WTC11 (cell line): Measurements from ENCODE around the gene AHNAK2. TPM values are rescaled to one million over a fixed set of nuclear protein-coding genes. Genes with fewer than 3 reads are reported as not detected.
A peak's percentile ranks its signal among the peaks of the same experiment; 100 is the strongest.

Source experiments
- ATAC-seq: fragments of 200-7000 bp; cut with Tn5 transposase; 2 replicates; pipeline ENCODE4 v1.10.0; 2021; ENCODE audit warnings: mild to moderate bottlenecking, moderate library complexity
- CTCF ChIA-PET: fragments of 300-600 bp; sonication (Branson Sonifier 250); formaldehyde crosslinking; loops from one replicate; lab custom pipeline; 2021; ENCODE audit warnings: antibody characterized with exemption; lab: Charles Lee
- POLR2A ChIA-PET: fragments of 350-600 bp; sonication (Branson Sonifier 250); formaldehyde crosslinking; loops from one replicate; lab custom pipeline; 2021; ENCODE audit warnings: antibody characterized with exemption; lab: Charles Lee
- DNase-seq: peaks from one replicate; pipeline ENCODE4 v3.0.0; 2021; ENCODE audit warnings: low spot score
- H3K27ac Mint-ChIP-seq: 2 replicates; pipeline ENCODE4 v1.8.0; 2021; ENCODE audit warnings: mixed read lengths
- H3K27me3 Mint-ChIP-seq: 2 replicates; pipeline ENCODE4 v1.8.0; 2021; ENCODE audit warnings: low read depth, mild to moderate bottlenecking, moderate library complexity, mixed read lengths
- H3K36me3 Mint-ChIP-seq: 2 replicates; pipeline ENCODE4 v1.8.0; 2021; ENCODE audit warnings: mixed read lengths
- H3K4me1 Mint-ChIP-seq: 2 replicates; pipeline ENCODE4 v1.8.0; 2022; ENCODE audit warnings: mixed read lengths
- H3K4me3 Mint-ChIP-seq: 2 replicates; pipeline ENCODE4 v1.8.0; 2021; ENCODE audit warnings: mild to moderate bottlenecking, moderate library complexity, mixed read lengths
- H3K9me3 Mint-ChIP-seq: 2 replicates; pipeline ENCODE4 v1.8.0; 2021; ENCODE audit warnings: mixed read lengths
- AFF4 ChIP-seq: sonication (generic); formaldehyde crosslinking; IDR thresholded peaks from 2 replicates; pipeline ENCODE4 v1.8.1; 2023; ENCODE audit warnings: mild to moderate bottlenecking, missing genetic modification reagents, borderline replicate concordance
- ATF2 ChIP-seq: sonication (generic); formaldehyde crosslinking; IDR thresholded peaks from 2 replicates; pipeline ENCODE4 v1.8.1; 2022; ENCODE audit warnings: low read depth, missing genetic modification reagents, borderline replicate concordance
- CREM ChIP-seq: sonication (generic); formaldehyde crosslinking; IDR thresholded peaks from 2 replicates; pipeline ENCODE4 v1.8.1; 2022; ENCODE audit warnings: mild to moderate bottlenecking, missing genetic modification reagents, moderate library complexity
- E2F5 ChIP-seq: sonication (generic); formaldehyde crosslinking; IDR thresholded peaks from 2 replicates; pipeline ENCODE4 v1.8.1; 2022; ENCODE audit warnings: mild to moderate bottlenecking, moderate library complexity, missing genetic modification reagents
- ELF4 ChIP-seq: sonication (generic); formaldehyde crosslinking; IDR thresholded peaks from 2 replicates; pipeline ENCODE4 v1.8.1; 2022; ENCODE audit warnings: low read depth, mild to moderate bottlenecking, moderate library complexity, missing genetic modification reagents
- EMX1 ChIP-seq: fragments of 250-450 bp; sonication (Bioruptor Pico); IDR thresholded peaks from 2 replicates; pipeline ENCODE4 v1.8.0; 2021; ENCODE audit warnings: mild to moderate bottlenecking
- FOXP4 ChIP-seq: sonication (generic); formaldehyde crosslinking; IDR thresholded peaks from 2 replicates; pipeline ENCODE4 v1.8.0; 2022; ENCODE audit warnings: mild to moderate bottlenecking, missing genetic modification reagents
- GTF2I ChIP-seq: fragments of 250-450 bp; sonication (Bioruptor Pico); conservative IDR thresholded peaks from 2 replicates; pipeline ENCODE4 v1.4.0; 2021; ENCODE audit warnings: mild to moderate bottlenecking
- JUN ChIP-seq: sonication (generic); formaldehyde crosslinking; IDR thresholded peaks from 2 replicates; pipeline ENCODE4 v1.8.0; 2023; ENCODE audit warnings: mild to moderate bottlenecking, missing genetic modification reagents
- MAX ChIP-seq: sonication (generic); formaldehyde crosslinking; IDR thresholded peaks from 2 replicates; pipeline ENCODE4 v1.8.0; 2022; ENCODE audit warnings: mild to moderate bottlenecking, missing genetic modification reagents
- MXD4 ChIP-seq: fragments of 250-450 bp; sonication (Bioruptor Pico); IDR thresholded peaks from 2 replicates; pipeline ENCODE4 v1.8.0; 2021; ENCODE audit warnings: mild to moderate bottlenecking, moderate library complexity, borderline replicate concordance
- SMAD3 ChIP-seq: sonication (generic); formaldehyde crosslinking; IDR thresholded peaks from 2 replicates; pipeline ENCODE4 v1.8.0; 2022; ENCODE audit warnings: missing genetic modification reagents, mild to moderate bottlenecking, borderline replicate concordance
- SMAD4 ChIP-seq: sonication (generic); formaldehyde crosslinking; IDR thresholded peaks from 2 replicates; pipeline ENCODE4 v1.8.0; 2022; ENCODE audit warnings: mild to moderate bottlenecking, missing genetic modification reagents
- SP1 ChIP-seq: sonication (generic); formaldehyde crosslinking; conservative IDR thresholded peaks from 2 replicates; pipeline ENCODE4 v1.8.1; 2022; ENCODE audit warnings: missing genetic modification reagents
- ZBTB43 ChIP-seq: sonication (generic); formaldehyde crosslinking; IDR thresholded peaks from 2 replicates; pipeline ENCODE4 v1.8.1; 2023; ENCODE audit warnings: mild to moderate bottlenecking, missing genetic modification reagents
- ZNF121 ChIP-seq: sonication (generic); formaldehyde crosslinking; IDR thresholded peaks from 2 replicates; pipeline ENCODE4 v1.8.0; 2023; ENCODE audit warnings: missing genetic modification reagents
- ZNF263 ChIP-seq: sonication (generic); formaldehyde crosslinking; IDR thresholded peaks from 2 replicates; pipeline ENCODE4 v1.8.1; 2022; ENCODE audit warnings: low read depth, mild to moderate bottlenecking, moderate library complexity, missing genetic modification reagents
- ZNF317 ChIP-seq: sonication (generic); formaldehyde crosslinking; IDR thresholded peaks from 2 replicates; pipeline ENCODE4 v1.8.1; 2023; ENCODE audit warnings: low read depth, mild to moderate bottlenecking, moderate library complexity, missing genetic modification reagents, borderline replicate concordance
- ZSCAN18 ChIP-seq: fragments of 250-450 bp; sonication (Bioruptor Pico); IDR thresholded peaks from 2 replicates; pipeline ENCODE4 v2.1.2; 2022; ENCODE audit warnings: mild to moderate bottlenecking, moderate library complexity
- total RNA-seq: library from RNA; stranded (reverse); gene quantifications from 3 replicates; pipeline ENCODE4 v1.2.3, GENCODE V29; 2021

AHNAK2 gene
- total RNA-seq, 1 experiment from 2014 or later: 3.5 TPM

- TF ChIP-seq FOXP4 (no peak), ZNF317 (no peak), SMAD4 (no peak), ZNF263 (CRISPR knock-in tag) (no peak), ZSCAN18 (CRISPR knock-in tag) (no peak), SP1 (CRISPR knock-in tag) (no peak), ELF4 (CRISPR knock-in tag) (no peak), CREM (CRISPR knock-in tag) (no peak), EMX1 (CRISPR knock-in tag) (no peak), E2F5 (CRISPR knock-in tag) (no peak)
These were observed 37.5 kb downstream of the AHNAK2 start (continued) for GRCh38 chr14:104940526-104941150.

GRCh38 chr14:104939666-104940410 lies 38.3 kb downstream of the AHNAK2 start:
- ChIA-PET POLR2A (no interaction called here), CTCF (interaction anchor here (0.9 to 2.5 kb wide), 9 partner anchors 8 to 171 kb away, joined by 3 to 24 read pairs (median 4); partner anchors contain the start of gene PLD4)
- Mint-ChIP-seq H3K36me3 (no peaks in the 10 kb centered on the region), H3K27me3 (peaks cover 55% of the 10 kb centered on the region), H3K9me3 (0 out of 2 replicates have a peak, but pooled peaks cover 3% of the 10 kb centered on the region), H3K4me1 (no peaks in the 10 kb centered on the region), H3K4me3 (no peak overlapping the region), H3K27ac (no peak overlapping the region)
- ATAC-seq (no peak), DNase-seq (peak; percentile 5)
- TF ChIP-seq GTF2I (CRISPR knock-in tag) (no peak), JUN (CRISPR knock-in tag) (no peak), AFF4 (CRISPR knock-in tag) (no peak), ZNF121 (CRISPR knock-in tag) (no peak), ATF2 (no peak), MXD4 (CRISPR knock-in tag) (no peak), SMAD3 (CRISPR knock-in tag) (no peak), MAX (CRISPR knock-in tag) (no peak), ZBTB43 (no peak)
